ENCODE results near the gene STARD5. TPM values are rescaled to one million over a fixed set of nuclear protein-coding genes. Genes with fewer than 3 reads are reported as not detected.

The STARD5 gene
- total and polyA plus RNA-seq, 9 of the 15 experiments (the other 6 are each of a cell fraction or from before 2014, with no cell fraction given): 1.7 to 5.7 (median 2.2) TPM

DNA sequence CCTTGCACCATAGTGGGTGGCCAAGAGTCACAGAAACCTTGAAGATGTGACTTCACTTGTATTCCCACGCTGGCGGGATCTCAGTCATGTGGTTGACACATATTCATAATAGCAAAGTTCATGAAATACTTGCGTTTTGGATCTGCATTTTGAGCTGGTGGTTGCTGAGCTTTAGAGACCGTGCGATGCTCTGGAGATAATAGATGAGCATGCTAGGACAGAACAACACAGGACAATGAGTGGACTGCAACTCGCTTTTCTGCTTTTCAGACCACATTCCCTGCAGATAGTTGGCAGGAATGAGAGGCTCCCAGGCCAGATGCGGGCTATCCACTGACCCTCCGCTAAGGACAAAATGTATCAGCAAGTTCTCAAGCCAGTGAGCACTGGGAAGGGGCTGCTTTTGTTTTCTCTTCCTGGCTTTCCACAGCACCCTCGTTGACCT, 13.8 kb upstream of the STARD5 start:
- Histone ChIP-seq H3K4me2 (ENCODE audit: insufficient read depth, low read length) (no peak overlapping the region), H3K4me3 (no peak overlapping the region), H4K20me1 (replicated peaks; ENCODE audit: control insufficient read depth, insufficient read depth, low read length) (no peaks in the 10 kb centered on the region), H2AFZ (ENCODE audit: low read depth, low read length) (no peak overlapping the region), H3K36me3 (ENCODE audit: control insufficient read depth, insufficient read depth, low read length) (no peaks in the 10 kb centered on the region), H3K79me2 (ENCODE audit: control insufficient read depth, insufficient read depth, low read length) (no peaks in the 10 kb centered on the region), H3K27ac (ENCODE audit: extremely low read depth, low read depth, low read length) (no peak overlapping the region), H3K9ac (ENCODE audit: insufficient read depth in 1 of 2, low read depth in 2 of 2, low read length in 2 of 2) (no peak overlapping the region), H3K9me3 (replicated peaks; ENCODE audit: control insufficient read depth, insufficient read depth, low read depth, low read length) (no peaks in the 10 kb centered on the region), H3K9me1 (ENCODE audit: control insufficient read depth, insufficient read depth, low read length) (no peaks in the 10 kb centered on the region), H3K27me3 (ENCODE audit: control insufficient read depth in 2 of 2, insufficient read depth in 2 of 2, low read length in 2 of 2) (peaks cover 0 to 21% of the 10 kb centered on the region in 2 experiments; a peak in 3 of 5 replicates), H3K4me1 (replicated peaks in 1 of 2; ENCODE audit: control insufficient read depth in 2 of 2, insufficient read depth in 2 of 2, low read length in 2 of 2) (no peaks in the 10 kb centered on the region)
- FAIRE-seq (no peak), DNase-seq (ENCODE audit: extremely low read depth in 1 of 4, low spot score in 3 of 4) (no peak), ATAC-seq (no peak)
- ChIA-PET POLR2A (interaction anchor here (1.0 kb wide), 1 partner anchor 13 kb away, joined by 3 read pairs; no protein-coding TSS in a partner anchor), CTCF (ENCODE audit: low intra/inter-chr PET ratio) (no interaction called here)
- intact Hi-C loops (cut with micrococcal nuclease) (no loop called here), in situ Hi-C loops (cut with MboI) (no loop called here)
- BruUV-seq (replicated peaks): no TSS peak
- TF ChIP-seq TEAD1 (CRISPR knock-in tag; IDR thresholded peaks at IDR 0.05) (no peak), TRIM24 (IDR thresholded peaks at IDR 0.05) (no peak), HDAC2 (IDR thresholded peaks at IDR 0.05) (no peak), DMBX1 (CRISPR knock-in tag; IDR thresholded peaks at IDR 0.05; ENCODE audit: borderline replicate concordance) (no peak), POLR2AphosphoS2 (IDR thresholded peaks at IDR 0.05; ENCODE audit: low read length) (no peak), ATF7 (IDR thresholded peaks at IDR 0.05) (no peak), ZNF232 (CRISPR knock-in tag; IDR thresholded peaks at IDR 0.05) (no peak), MTA1 (IDR thresholded peaks at IDR 0.05; ENCODE audit: borderline replicate concordance) (no peak)
- TF ChIP-seq, protein P1, sequence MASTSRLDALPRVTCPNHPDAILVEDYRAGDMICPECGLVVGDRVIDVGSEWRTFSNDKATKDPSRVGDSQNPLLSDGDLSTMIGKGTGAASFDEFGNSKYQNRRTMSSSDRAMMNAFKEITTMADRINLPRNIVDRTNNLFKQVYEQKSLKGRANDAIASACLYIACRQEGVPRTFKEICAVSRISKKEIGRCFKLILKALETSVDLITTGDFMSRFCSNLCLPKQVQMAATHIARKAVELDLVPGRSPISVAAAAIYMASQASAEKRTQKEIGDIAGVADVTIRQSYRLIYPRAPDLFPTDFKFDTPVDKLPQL (IDR thresholded peaks at IDR 0.05; ENCODE audit: extremely low read depth, insufficient read length): no peak
- TF ChIP-seq, protein P2, sequence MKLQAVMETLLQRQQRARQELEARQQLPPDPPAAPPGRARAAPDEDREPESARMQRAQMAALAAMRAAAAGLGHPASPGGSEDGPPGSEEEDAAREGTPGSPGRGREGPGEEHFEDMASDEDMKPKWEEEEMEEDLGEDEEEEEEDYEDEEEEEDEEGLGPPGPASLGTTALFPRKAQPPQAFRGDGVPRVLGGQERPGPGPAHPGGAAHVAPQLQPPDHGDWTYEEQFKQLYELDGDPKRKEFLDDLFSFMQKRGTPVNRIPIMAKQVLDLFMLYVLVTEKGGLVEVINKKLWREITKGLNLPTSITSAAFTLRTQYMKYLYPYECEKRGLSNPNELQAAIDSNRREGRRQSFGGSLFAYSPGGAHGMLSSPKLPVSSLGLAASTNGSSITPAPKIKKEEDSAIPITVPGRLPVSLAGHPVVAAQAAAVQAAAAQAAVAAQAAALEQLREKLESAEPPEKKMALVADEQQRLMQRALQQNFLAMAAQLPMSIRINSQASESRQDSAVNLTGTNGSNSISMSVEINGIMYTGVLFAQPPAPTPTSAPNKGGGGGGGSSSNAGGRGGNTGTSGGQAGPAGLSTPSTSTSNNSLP (IDR thresholded peaks at IDR 0.05; ENCODE audit: borderline replicate concordance, low read depth, low read length): no peak
- WGBS (ENCODE audit: insufficient coverage, low coverage, missing lambda C conversion rate): 20% methylated on average over 9 of the region's 9 CpGs
